Epithelial cell of esophagus (primary cell): ENCODE results near the gene ZNF407.

ENCODE experiments used
- DNase-seq: peaks from one replicate; pipeline ENCODE4 v3.0.0; 2010; ENCODE audit warnings: low read depth
- H3K4me3 ChIP-seq: 2 replicates; pipeline ENCODE4 v1.5.1; 2011; ENCODE audit warnings: mild to moderate bottlenecking, low read length, control low read depth
- CTCF ChIP-seq: IDR thresholded peaks from 2 replicates; pipeline ENCODE4 v1.5.1; 2011; ENCODE audit warnings: low read depth, mild to moderate bottlenecking, low read length, control low read depth, inconsistent platforms; ENCODE audit not compliant: insufficient read depth; ENCODE audit errors: missing control alignments

Gene ZNF407

DNA sequence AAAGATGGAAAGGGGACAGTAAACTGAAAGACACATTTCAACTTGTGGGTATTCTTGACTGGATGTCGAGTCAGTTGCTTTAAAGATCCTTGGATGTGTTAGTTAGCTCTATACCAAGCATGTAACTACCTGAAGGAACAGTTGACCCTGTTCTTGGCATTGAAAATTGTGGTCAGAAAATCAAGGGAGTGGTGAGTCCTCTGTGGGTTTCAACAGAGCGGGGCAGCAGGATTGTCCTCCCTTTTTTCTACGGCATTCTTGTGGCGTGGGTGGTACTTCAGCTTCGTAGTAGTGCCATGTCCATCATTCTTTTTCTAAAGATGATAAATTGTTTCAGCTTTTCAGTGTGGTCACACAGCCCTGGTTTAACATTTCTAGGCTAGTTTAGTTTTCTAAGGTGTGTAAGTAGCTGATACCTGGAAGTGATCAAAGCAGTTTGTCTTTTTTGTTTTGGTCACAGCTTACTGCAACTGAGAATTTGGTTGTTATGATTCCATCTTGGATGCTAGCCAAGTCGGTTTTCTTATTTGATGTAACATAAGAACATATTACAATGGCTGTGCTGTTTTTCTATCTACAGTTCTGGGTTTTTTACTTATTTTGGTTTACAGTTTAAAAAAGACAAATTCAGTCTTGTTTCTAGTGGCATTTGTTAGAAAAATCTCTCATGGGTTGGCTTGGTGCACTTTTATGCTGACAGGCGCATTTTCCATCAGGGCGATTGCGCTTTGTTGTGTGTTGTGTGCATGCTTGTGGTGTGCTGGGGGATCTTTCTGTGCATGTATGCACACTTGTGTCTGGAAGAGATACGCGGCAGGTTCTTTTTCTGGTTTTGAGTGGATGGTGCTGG lies 84.7 kb downstream of the ZNF407 start:
- no peak overlapping the region for H3K4me3 ChIP-seq
- no peak for TF ChIP-seq CTCF
- DNase-seq: peak; percentile 57

DNA sequence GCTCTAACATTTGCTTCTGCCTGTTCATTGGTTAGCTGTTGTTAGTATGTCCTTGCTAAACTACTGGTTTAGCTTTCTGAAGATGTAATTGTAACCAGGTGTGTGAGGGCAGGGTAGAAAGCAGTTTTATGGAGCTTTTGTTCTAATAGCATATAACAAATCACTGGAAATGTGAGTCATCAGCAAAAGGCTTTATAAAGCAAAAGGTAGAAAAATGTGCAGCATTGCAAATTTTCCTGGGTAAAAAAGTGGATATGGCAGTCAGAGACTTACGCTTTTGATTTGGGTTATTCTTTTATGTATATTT lies 85.3 kb downstream of the ZNF407 start:
- no peak for TF ChIP-seq CTCF
- no peak overlapping the region for H3K4me3 ChIP-seq
- DNase-seq: peak; percentile 19

DNA sequence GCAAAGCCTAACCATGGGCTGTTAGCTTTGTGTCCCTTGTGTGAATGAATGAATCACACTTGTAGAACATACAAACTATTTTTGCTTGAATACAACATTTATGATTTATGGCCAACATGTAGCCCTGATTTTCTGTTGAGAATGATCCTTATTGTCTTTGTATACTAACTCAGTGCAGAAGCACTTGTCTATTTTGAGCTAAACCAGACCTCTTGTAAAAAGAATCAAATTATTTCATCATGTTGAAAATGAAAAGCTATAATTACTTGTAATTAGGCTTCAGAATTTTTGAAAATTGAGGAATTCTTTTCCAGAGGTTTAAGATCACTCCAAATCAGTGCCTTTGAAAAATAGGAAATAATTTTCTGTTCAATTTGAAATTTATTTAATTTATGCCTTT lies 85.9 kb downstream of the ZNF407 start:
- DNase-seq: no peak
- no peak overlapping the region for H3K4me3 ChIP-seq
- no peak for TF ChIP-seq CTCF

DNA sequence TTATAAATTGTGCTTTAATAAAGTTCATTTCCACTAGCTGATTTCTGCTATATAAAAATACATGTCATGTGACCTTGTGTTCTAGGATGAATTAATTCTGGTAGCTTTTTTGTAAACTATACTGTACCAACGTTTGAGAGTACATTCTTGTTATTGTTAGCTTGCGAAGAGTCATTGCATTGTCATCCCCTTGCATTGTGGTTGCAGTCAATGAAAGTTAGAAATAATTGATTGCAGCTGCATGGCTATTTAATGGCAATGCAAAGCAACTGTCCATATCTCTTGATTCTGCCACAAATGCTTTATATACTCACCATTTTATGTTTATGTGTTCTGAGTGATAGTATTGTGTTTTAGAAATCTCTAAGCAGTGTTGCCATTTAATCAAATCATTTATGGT lies 91.6 kb downstream of the ZNF407 start:
- DNase-seq: no peak
- no peak overlapping the region for H3K4me3 ChIP-seq
- no peak for TF ChIP-seq CTCF

- no peak overlapping the region for H3K4me3 ChIP-seq
- TF ChIP-seq CTCF: no peak
- DNase-seq: no peak
These were observed 94.8 kb downstream of the ZNF407 start for GRCh38 chr18:74692367-74693013.

DNA sequence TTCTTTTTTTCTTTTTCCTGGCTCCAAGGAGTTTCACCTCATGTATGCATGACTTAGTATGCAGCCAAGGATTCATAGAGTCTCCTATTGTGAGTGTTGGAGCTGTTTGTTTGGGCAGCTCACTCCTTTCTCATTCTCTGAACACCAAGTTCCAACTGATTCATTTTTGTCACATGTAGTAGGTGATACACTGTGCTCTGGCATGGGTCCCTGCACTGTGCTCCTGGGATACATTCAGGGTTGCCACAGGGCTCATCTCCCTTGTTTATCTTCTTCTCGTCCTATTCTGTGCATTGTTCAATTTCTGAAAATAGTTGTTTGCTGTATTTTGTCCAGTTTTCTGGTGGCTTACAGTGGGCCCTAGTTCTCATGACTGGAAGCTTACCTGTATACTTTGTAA lies 96.8 kb downstream of the ZNF407 start:
- H3K4me3 ChIP-seq: no peak overlapping the region
- no peak for TF ChIP-seq CTCF
- DNase-seq: no peak

DNA sequence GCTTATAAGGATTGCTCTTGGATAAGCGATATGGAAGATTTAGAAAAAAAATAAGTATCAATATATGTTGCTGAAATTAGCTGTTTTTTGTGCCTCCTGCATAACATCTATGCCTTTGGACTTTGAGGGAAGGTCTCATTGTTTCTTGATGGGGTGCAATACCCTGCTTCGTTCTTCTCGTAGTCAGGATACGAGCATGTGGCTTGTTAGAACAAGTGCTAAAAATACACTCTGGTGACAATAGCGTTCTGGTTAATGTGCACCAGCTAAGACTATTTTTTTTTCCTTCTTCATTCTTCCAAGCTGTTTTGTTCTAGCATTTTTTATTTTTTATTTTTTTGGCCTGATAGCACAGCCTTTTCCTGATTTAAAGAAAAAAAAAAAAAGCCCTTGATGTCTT lies 97.5 kb downstream of the ZNF407 start:
- no peak for TF ChIP-seq CTCF
- H3K4me3 ChIP-seq: no peak overlapping the region
- no peak for DNase-seq
